TTC549 (cell line): ENCODE data around the gene IZUMO3.
"Not testable (repeated sequence)": the region's sequence is repeated elsewhere in the genome, so short reads cannot be mapped to it uniquely, and the experiment has no call there.

Experiments
- FAIRE-seq: peaks from 2 replicates; lab custom pipeline; 2012; peaks lifted over from hg19 to GRCh38; lab: Jason Lieb, UNC

Gene IZUMO3, protein sequence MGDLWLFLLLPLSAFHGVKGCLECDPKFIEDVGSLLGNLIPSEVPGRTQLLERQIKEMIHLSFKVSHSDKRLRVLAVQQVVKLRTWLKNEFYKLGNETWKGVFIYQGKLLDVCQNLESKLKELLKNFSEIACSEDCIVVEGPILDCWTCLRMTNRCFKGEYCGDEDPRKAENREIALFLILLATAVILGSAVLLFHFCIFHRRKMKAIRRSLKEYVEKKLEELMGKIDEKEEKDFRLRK

DNA sequence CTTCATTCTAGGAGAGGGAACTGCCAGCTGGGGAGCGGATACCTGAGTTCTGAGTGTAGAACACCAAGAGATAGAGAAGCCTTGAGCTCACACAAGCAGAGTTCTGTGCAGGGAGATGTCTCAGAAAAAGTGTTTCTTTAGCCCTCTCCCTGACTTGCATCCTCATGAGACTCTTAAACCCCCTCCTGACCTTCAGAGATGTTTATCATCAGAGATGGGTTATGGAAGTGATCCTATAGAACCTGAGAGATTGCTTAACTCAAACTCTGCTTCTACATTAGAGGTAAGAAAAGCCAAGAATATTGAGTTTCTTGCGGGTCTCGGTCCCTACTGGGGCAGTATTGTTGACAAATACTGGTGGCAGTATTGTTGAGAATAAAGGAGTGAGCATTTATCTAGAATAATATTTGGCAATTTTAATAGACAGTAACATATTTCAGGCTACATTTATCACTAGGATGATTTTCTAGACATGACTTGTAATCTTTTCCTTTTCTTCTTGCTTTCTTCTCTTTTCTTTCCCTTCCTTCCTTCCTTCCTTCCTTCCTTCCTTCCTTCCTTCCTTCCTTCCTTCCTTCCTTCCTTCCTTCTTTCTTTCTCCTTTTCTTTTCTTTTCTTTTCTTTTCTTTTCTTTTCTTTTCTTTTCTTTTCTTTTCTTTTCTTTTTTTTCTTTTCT, at the start of gene IZUMO3:
Gene IZUMO3, minus strand, starts transcription at position 51 of the 676 bp plus-strand sequence. CDS start 248 bp downstream, outside the sequence.
- no peak for FAIRE-seq

DNA sequence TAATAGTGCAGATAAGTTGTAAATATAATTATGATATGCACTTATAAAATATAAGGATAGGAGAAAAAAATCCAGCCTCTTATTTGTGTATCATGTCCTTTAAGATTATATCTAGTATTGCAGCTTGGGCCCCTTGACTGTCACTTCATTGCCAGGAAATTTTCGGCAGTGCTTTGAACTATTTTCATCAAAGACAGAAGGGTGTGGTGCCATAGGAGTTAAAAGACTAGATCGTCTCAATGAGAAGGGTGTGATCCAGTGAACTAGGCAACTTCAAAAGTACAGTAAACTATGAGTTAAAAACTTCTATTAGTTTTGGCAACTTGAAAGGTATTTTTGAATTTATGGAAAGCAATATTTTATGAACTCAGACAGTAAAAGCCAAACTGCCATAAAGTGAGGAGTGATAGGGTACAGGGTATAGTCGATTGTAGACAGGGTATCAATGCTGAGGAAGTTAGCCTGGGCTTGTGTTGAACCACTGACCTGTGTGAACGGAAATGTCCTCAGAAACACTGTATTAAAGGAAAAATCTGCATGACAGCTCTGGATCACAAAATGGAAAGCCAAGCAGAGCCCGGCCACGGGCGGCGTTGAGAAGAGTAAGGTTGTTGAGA, 48.6 kb upstream of the IZUMO3 start:
- no peak for FAIRE-seq

DNA sequence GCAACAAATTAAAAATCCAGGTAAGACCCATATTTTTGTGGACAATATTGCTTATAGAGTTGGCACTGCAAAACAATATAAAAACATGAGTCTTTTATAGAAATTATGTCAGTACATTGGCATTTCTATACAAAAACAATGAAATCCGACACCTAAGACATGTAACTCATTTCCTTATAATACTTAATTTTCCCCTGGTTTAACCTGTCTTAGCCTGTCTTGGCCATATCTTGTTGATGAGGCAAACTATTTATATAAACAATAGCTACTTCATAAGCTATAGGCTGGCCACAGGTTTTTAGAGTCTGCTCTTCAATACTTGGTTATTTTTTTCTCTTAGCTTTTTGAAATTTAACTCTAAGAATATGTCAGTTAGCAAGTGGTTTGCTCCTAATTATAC, 44.7 kb upstream of the IZUMO3 start:
- FAIRE-seq, result no peak

DNA sequence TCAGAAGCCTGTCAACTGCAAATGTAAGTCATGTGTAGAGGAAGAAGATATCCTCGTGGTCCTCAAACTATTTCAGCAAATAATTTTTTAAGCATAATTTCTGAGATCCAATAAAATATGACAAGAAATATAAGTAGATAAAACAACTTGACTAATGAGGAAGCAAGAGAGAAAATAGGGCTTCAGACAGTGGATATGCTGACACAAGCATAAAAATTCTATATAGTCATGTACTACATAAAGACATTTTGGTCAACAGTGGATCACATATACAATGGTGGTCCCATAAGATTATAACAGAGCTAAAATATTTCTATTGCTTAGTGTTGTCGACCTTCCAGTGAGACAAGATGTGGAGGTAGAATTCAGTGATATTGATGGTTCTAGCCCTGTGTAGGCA, 42.2 kb upstream of the IZUMO3 start:
- FAIRE-seq, result no peak

- FAIRE-seq, result no peak
Measured at GRCh38 chr9:24582146-24583126, 36.7 kb upstream of the IZUMO3 start.

- FAIRE-seq, result not testable (repeated sequence)
Measured at GRCh38 chr9:24580005-24580404, 34.3 kb upstream of the IZUMO3 start.

GRCh38 chr9:24572406-24572805, 26.7 kb upstream of the IZUMO3 start:
- no peak for FAIRE-seq

DNA sequence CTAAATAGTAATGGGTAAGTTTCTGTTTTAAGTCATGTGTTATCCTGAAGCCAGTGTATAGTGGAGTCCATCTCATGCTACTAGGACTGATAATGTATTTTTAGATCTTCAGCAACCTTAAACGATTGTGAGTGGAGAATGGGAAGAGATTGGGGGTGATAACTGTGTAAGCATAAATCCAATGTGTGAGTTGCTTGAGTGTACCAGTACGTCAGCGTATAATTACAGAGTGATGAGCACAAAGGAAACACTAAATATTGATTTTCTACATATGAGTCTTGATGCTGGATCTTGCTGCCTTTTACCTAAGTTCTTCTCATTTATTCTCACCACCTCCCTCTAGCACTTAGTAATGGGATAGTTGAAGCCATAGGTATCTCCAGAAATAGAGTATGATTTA, 16.3 kb upstream of the IZUMO3 start:
- FAIRE-seq, result no peak

DNA sequence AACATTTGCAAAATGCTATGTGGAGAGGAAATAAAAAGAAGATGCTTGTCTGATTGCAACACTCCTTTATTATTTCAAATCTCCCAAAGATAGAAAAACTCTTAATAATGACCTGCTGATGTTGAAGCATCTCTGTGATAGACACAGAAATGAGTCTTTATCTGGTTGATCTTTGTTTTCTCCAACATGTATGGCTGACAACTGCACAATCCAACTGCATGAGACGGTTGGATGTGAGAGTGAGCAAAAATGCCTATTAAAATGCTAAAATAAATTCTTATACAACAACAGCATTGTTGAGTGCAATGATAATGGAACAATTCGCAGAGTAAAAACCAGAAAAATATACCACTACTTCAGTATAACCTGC, 7.5 kb upstream of the IZUMO3 start:
- FAIRE-seq, result no peak

GRCh38 chr9:24552526-24553182, 7.0 kb upstream of the IZUMO3 start:
- FAIRE-seq, result no peak

DNA sequence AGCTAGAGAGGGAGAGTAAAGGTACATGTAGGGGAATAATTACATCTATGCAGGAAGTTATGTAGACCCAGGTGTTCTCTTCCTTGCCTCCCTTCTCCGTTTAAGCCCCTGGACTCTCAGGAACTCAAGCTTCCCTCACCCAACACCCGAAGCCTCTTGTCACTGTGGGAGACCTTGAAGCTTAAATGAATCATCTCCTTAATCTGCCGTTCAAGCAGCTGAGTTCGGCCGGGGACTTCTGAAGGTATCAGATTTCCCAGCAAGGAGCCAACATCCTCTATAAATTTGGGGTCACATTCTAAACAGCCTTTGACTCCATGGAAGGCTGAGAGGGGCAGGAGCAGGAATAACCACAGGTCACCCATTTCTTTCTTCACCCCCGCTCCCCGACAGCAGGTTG, 412 bp downstream of the IZUMO3 start:
- no peak for FAIRE-seq

- FAIRE-seq, result no peak
Measured at GRCh38 chr9:24518545-24518944, 27.2 kb downstream of the IZUMO3 start.

DNA sequence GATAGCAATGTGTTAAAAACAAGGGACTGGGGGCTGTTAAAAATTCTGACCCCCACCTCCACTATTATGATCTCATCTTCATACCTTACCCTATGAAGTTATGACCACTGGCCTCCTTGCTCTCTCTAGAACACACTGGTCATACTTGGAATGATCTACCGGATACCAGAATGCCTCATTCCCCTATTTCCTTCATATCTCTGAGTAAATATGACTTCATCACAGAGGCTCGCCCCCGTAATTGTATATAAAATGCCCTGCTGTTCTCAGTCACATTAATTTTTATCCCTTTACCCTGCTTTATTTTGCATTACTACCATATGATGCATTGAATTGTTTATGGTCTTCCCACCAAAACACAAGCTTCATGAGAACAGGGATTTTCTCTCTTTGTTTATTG, 29.2 kb downstream of the IZUMO3 start:
- FAIRE-seq, result no peak

- FAIRE-seq, result no peak
Measured at GRCh38 chr9:24509850-24510249, 35.8 kb downstream of the IZUMO3 start.

DNA sequence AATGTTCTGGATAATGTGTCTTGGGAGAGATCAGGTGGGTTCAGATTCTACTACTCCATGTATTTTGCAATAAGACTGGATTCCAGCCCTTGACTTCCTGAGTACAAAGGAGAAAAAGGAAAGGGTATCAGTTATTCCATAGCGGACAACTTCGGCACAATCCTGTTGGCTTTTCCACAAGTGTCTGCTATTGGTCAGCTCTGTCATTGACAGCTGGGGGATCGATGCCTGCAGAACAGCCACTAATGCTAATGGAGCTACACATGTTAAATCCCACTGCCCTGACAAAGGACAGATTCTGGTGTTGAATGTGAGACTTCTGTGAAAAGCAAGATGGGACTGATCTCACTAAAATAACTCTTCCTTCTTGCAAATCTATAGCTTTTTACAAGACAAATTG, 41.2 kb downstream of the IZUMO3 start:
- no peak for FAIRE-seq

- no peak for FAIRE-seq
Measured at GRCh38 chr9:24502206-24502937, 43.3 kb downstream of the IZUMO3 start.

GRCh38 chr9:24500761-24501160, 44.9 kb downstream of the IZUMO3 start:
- no peak for FAIRE-seq

DNA sequence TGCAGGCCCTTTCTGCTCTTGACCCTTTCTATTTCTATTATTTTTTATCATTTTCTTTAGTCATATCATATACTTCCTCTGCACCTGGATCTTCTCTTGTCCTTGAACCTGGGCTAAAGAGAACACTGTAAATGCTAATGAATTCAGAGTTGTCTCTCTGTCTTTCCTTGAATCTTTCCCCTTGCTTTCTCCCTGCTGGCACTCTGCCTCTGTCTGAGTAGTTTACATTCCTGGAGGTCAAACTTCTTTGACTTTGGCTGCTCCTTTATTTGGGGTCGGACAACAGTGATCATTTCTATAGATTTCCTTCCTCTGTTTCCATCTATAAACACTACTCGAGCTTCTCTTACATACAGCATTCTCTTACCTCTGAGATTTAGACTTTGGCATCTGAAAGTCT, 47.1 kb downstream of the IZUMO3 start:
- FAIRE-seq, result no peak

DNA sequence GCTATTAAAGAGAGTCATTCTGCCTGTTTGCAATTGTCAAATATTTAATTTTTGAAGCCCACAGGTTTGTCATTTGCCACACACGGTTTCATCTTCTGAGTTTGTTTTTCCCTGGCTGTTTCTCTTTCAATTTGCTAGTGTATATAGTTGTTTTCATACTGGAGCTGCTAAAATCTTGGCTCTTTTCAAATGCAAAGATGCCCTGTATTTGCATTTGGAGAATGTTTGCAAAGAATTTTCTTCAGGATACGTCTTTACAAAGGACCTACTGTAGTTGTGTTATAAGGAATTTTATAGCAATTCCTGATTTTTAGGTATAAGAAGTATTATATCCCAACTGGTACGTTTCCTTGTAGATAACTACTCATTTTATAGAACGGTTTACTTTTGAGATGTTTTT, 48.0 kb downstream of the IZUMO3 start:
- FAIRE-seq, result no peak
